SK-N-SH (cell line): ENCODE data around the gene JADE3. TPM values are rescaled to one million over a fixed set of nuclear protein-coding genes. Genes with fewer than 3 reads are reported as not detected.

Source experiments
- CTCF ChIA-PET: fragments of 300-600, 350-600 bp; formaldehyde crosslinking; extraction: SDS; loops from one replicate; lab custom pipeline; 2021; lab: Yijun Ruan, JAX
- POLR2A ChIA-PET: fragments of 350-600 bp; sonication (Branson Sonifier 250); formaldehyde crosslinking; extraction: SDS; loops from one replicate; lab custom pipeline; 2020; ENCODE audit warnings: antibody characterized with exemption, inconsistent platforms; lab: Yijun Ruan, JAX
- DNase-seq: peaks from one replicate; pipeline ENCODE4 v3.0.0; 2012
- H2AFZ ChIP-seq: fragments of 200-600 bp; sonication (generic); 2 replicates; pipeline ENCODE4 v1.8.1; 2016; ENCODE audit warnings: antibody characterized with exemption, mild to moderate bottlenecking, low read depth
- H3F3A ChIP-seq: fragments of 200-600 bp; sonication (generic); replicated peaks from 2 replicates; pipeline ENCODE3; 2016; ENCODE audit warnings: antibody characterized with exemption, mild to moderate bottlenecking; ENCODE audit not compliant: insufficient read depth
- H3K27ac ChIP-seq, 2 experiments: fragments of 200-500 bp in 1 of 2; fragments of 200-600 bp in 1 of 2; sonication (Bioruptor generic) in 1 of 2; sonication (generic), shearing (Covaris generic) in 1 of 2; 2 replicates each; pipeline versions ENCODE4 v1.5.1 to v1.6.1; 2014 to 2016; ENCODE audit warnings: low read depth in 2 of 2, inconsistent platforms in 1 of 2, low read length in 1 of 2, mild to moderate bottlenecking in 1 of 2, mixed read lengths in 1 of 2
- H3K27me3 ChIP-seq: fragments of 200-600 bp; sonication (generic), shearing (Covaris generic); 2 replicates; pipeline ENCODE4 v1.6.1; 2016; ENCODE audit warnings: mixed run types; ENCODE audit not compliant: insufficient read depth
- H3K36me3 ChIP-seq, 2 experiments: fragments of 200-500 bp in 1 of 2; fragments of 200-600 bp in 1 of 2; sonication (Bioruptor generic) in 1 of 2; sonication (generic) in 1 of 2; replicated peaks in 1 of 2; 2 replicates each; pipeline versions ENCODE3 to v1.5.1; 2014 to 2016; ENCODE audit warnings: low read length in 1 of 2, mild to moderate bottlenecking in 1 of 2; ENCODE audit not compliant: insufficient read depth in 2 of 2, control insufficient read depth in 1 of 2
- H3K4me1 ChIP-seq, 2 experiments: fragments of 200-500 bp in 1 of 2; fragments of 200-600 bp in 1 of 2; sonication (Bioruptor generic) in 1 of 2; sonication (generic), shearing (Covaris generic) in 1 of 2; 2 replicates each; pipeline versions ENCODE4 v1.5.1 to v1.6.1; 2014 to 2016; ENCODE audit warnings: low read depth in 1 of 2, low read length in 1 of 2, mixed run types in 1 of 2; ENCODE audit not compliant: insufficient read depth in 2 of 2, control insufficient read depth in 1 of 2
- H3K4me2 ChIP-seq: fragments of 200-600 bp; sonication (generic), shearing (Covaris generic); 2 replicates; pipeline ENCODE4 v1.6.1; 2017; ENCODE audit warnings: mixed run types
- H3K4me3 ChIP-seq, 2 experiments: fragments of 200-500 bp in 1 of 2; fragments of 200-600 bp in 1 of 2; sonication (Bioruptor generic) in 1 of 2; sonication (generic), shearing (Covaris generic) in 1 of 2; 2 replicates each; pipeline versions ENCODE4 v1.5.1 to v1.8.1; 2014 to 2016; ENCODE audit warnings: low read depth in 2 of 2, inconsistent platforms in 1 of 2, low read length in 1 of 2, mild to moderate bottlenecking in 1 of 2, mixed read lengths in 1 of 2, moderate library complexity in 1 of 2
- H3K79me2 ChIP-seq: fragments of 200-600 bp; sonication (generic); 2 replicates; pipeline ENCODE4 v1.8.1; 2017; ENCODE audit warnings: mild to moderate bottlenecking; ENCODE audit not compliant: insufficient read depth
- H3K9ac ChIP-seq: fragments of 200-600 bp; sonication (generic); 2 replicates; pipeline ENCODE4 v1.6.1; 2017; ENCODE audit warnings: mixed run types
- H3K9me2 ChIP-seq: fragments of 200-600 bp; sonication (generic); 2 replicates; pipeline ENCODE4 v1.6.1; 2017; ENCODE audit warnings: mixed run types
- H3K9me3 ChIP-seq: fragments of 200-600 bp; sonication (generic); 2 replicates; pipeline ENCODE4 v1.6.1; 2017; ENCODE audit warnings: mixed run types, mild to moderate bottlenecking, moderate library complexity
- H4K20me1 ChIP-seq: fragments of 200-600 bp; sonication (generic); 2 replicates; pipeline ENCODE4 v1.6.1; 2017; ENCODE audit warnings: mild to moderate bottlenecking, mixed run types; ENCODE audit not compliant: insufficient read depth
- CTCF ChIP-seq: fragments of 200-600 bp; sonication (generic); IDR thresholded peaks from 2 replicates; pipeline ENCODE4 v1.6.1; 2017; ENCODE audit warnings: antibody characterized with exemption, mild to moderate bottlenecking, moderate library complexity
- FOXJ3 ChIP-seq: sonication (generic); formaldehyde crosslinking; IDR thresholded peaks from 2 replicates; pipeline ENCODE4 v1.5.1; 2020; ENCODE audit warnings: mild to moderate bottlenecking, missing genetic modification reagents
- FOXM1 ChIP-seq: IDR thresholded peaks from 2 replicates; pipeline ENCODE4 v1.4.0; 2012; ENCODE audit warnings: low read depth, mild to moderate bottlenecking
- GABPA ChIP-seq: IDR thresholded peaks from 2 replicates; pipeline ENCODE4 v1.4.0; 2012; ENCODE audit warnings: low read depth, mild to moderate bottlenecking
- GATA2 ChIP-seq: sonication (generic); formaldehyde crosslinking; IDR thresholded peaks from 2 replicates; pipeline ENCODE4 v1.5.0; 2020; ENCODE audit warnings: mild to moderate bottlenecking, missing genetic modification reagents
- NFIC ChIP-seq: IDR thresholded peaks from 2 replicates; pipeline ENCODE4 v1.4.0; 2012; ENCODE audit warnings: borderline replicate concordance
- POLR2AphosphoS5 ChIP-seq: IDR thresholded peaks from 2 replicates; pipeline ENCODE4 v1.6.1; 2012; ENCODE audit warnings: low read depth, low read length
- RCOR1 ChIP-seq: fragments of 150-350 bp; IDR thresholded peaks from 2 replicates; pipeline ENCODE4 v1.6.1; 2017; ENCODE audit warnings: antibody characterized with exemption, low read length
- RXRA ChIP-seq: IDR thresholded peaks from 2 replicates; pipeline ENCODE4 v1.4.0; 2012; ENCODE audit warnings: low read depth, mild to moderate bottlenecking, borderline replicate concordance
- TAF1 ChIP-seq: IDR thresholded peaks from 2 replicates; pipeline ENCODE4 v1.6.1; 2012; ENCODE audit warnings: low read depth, mild to moderate bottlenecking, low read length, moderate library complexity, borderline replicate concordance
- USF1 ChIP-seq: IDR thresholded peaks from 2 replicates; pipeline ENCODE4 v1.4.0; 2012; ENCODE audit warnings: low read depth, borderline replicate concordance
- USF2 ChIP-seq: fragments of 150-350 bp; IDR thresholded peaks from 2 replicates; pipeline ENCODE4 v1.6.1; 2017; ENCODE audit warnings: antibody characterized with exemption, low read length, low read depth, borderline replicate concordance
- WGBS: methylation state at CpG from one replicate; pipeline ENCODE4 v1.1.6; 2017; ENCODE audit warnings: low lambda C conversion rate; 5-methylcytosine and 5-hydroxymethylcytosine counted together
- polyA plus RNA-seq, 3 experiments: library from polyadenylated mRNA; depleted of rRNA; stranded (reverse); fragments of >200 nt; gene quantifications; 2 replicates each; pipeline ENCODE4 v1.2.3, GENCODE V29; 2012

Gene JADE3
- polyA plus RNA-seq, 1 of the 3 experiments (the other 2 are of a cell fraction), result 3.0 TPM

- Histone ChIP-seq H3K27me3 (no peaks in the 10 kb centered on the region; the same call in 1 of the 2 replicates), H3K79me2 (peaks cover 19% of the 10 kb centered on the region), H3K4me1 (no peaks in the 10 kb centered on the region), H4K20me1 (0 out of 2 replicates have a peak, but pooled peaks cover 5% of the 10 kb centered on the region), H3K9me2 (no peaks in the 10 kb centered on the region; the same call in 1 of the 2 replicates), H3K4me2 (no peak overlapping the region), H3K9ac (no peak overlapping the region), H2AFZ (no peak overlapping the region), H3K27ac (no peak overlapping the region), H3K9me3 (no peaks in the 10 kb centered on the region; the same call in 1 of the 2 replicates), H3K4me3 (no peak overlapping the region), H3K36me3 (peaks cover 0 to 12% of the 10 kb centered on the region in 2 experiments), H3F3A (peaks cover 5% of the 10 kb centered on the region)
- CTCF ChIA-PET, result interaction anchor here (1.2 kb wide), 1 partner anchor 31 kb away, joined by 3 read pairs; no protein-coding TSS in a partner anchor
- TF ChIP-seq CTCF (no peak), TAF1 (no peak), FOXM1 (no peak), USF1 (no peak), FOXJ3 (CRISPR knock-in tag) (no peak)
- DNase-seq, result no peak
- POLR2A ChIA-PET, result no interaction called here
Observed at GRCh38 chrX:46876901-46877300, 35.3 kb upstream of the JADE3 start.

GRCh38 chrX:46882266-46882665 lies 30.0 kb upstream of the JADE3 start:
- Histone ChIP-seq H3K4me3 (no peak overlapping the region), H4K20me1 (no peaks in the 10 kb centered on the region), H3K36me3 (peaks cover 0 to 12% of the 10 kb centered on the region in 2 experiments), H3K9ac (no peak overlapping the region), H3K27me3 (no peaks in the 10 kb centered on the region), H3K9me2 (no peaks in the 10 kb centered on the region; the same call in 1 of the 2 replicates), H3K4me1 (no peaks in the 10 kb centered on the region), H3K9me3 (no peaks in the 10 kb centered on the region), H3K79me2 (no peaks in the 10 kb centered on the region), H2AFZ (no peak overlapping the region), H3K27ac (no peak overlapping the region), H3K4me2 (no peak overlapping the region), H3F3A (peaks cover 5% of the 10 kb centered on the region)
- 60% methylated on average over 1 of the region's 1 CpG for WGBS
- CTCF ChIA-PET, result interaction anchor here (1.5 kb wide), 1 partner anchor 149 kb away, joined by 3 read pairs; no protein-coding TSS in a partner anchor
- TF ChIP-seq RXRA, result no peak
- no peak for TF ChIP-seq GABPA
- no peak for TF ChIP-seq POLR2AphosphoS5
- no peak for TF ChIP-seq GATA2
- TF ChIP-seq NFIC, result no peak
- TF ChIP-seq CTCF, result no peak
- no peak for TF ChIP-seq RCOR1
- no peak for TF ChIP-seq USF2
- POLR2A ChIA-PET, result no interaction called here
- DNase-seq, result no peak
